ENCODE results near the gene TMEM117.
A peak's percentile ranks its signal among the peaks of the same experiment; 100 is the strongest.

The TMEM117 gene

DNA sequence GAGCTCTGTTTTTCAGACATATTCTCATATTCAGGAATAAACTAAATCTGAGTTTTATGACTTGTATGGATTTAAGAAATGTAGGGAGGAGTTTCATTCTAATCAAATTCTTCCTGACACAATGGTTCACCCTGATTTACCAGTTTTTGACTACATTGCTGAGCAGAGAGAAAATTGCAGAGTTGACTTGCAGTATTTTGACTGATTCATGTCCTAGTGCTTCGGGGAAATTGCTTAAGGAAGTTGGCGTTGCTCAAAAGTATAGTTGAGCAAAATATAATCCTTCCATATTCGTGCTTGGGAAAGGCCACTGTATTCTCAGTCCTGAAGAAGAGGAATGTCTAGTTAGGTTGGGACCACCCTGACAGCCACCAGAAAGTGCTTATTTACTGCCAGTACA, 28.5 kb upstream of the TMEM117 start:
- H4K20me1 ChIP-seq (ENCODE audit: insufficient read depth), result no peaks in the 10 kb centered on the region
- TF ChIP-seq CTCF (conservative IDR thresholded peaks at IDR 0.05; ENCODE audit: low read depth, low read length), result no peak
- H3K9ac ChIP-seq, result peak overlapping the region; percentile 96; the same call in 1 of the 2 replicates
- H3K4me2 ChIP-seq, result peak overlapping the region; percentile 92
- peak overlapping the region; percentile 91; the same call in 1 of the 2 replicates for H3K27ac ChIP-seq
- no peak overlapping the region for H3K4me3 ChIP-seq (IDR thresholded peaks at IDR 0.05; ENCODE audit: insufficient read depth, low read depth, low read length)
- peaks cover 36% of the 10 kb centered on the region for H3K4me1 ChIP-seq (ENCODE audit: low read depth, poor library complexity, severe bottlenecking)
- H3K79me2 ChIP-seq (ENCODE audit: insufficient read depth, low read depth), result peaks cover 31% of the 10 kb centered on the region
- no peaks in the 10 kb centered on the region for H3K27me3 ChIP-seq (ENCODE audit: insufficient read depth, low read depth)
- peak overlapping the region; percentile 72; the same call in 1 of the 2 replicates for H2AFZ ChIP-seq (ENCODE audit: low read depth)
- H3K36me3 ChIP-seq (ENCODE audit: insufficient read depth), result no peaks in the 10 kb centered on the region

GRCh38 chr12:43812057-43812456, 23.8 kb upstream of the TMEM117 start:
- Histone ChIP-seq H3K4me1 (ENCODE audit: low read depth, poor library complexity, severe bottlenecking) (peaks cover 4% of the 10 kb centered on the region), H3K27ac (no peak overlapping the region), H3K4me2 (no peak overlapping the region), H3K27me3 (ENCODE audit: insufficient read depth, low read depth) (no peaks in the 10 kb centered on the region), H3K4me3 (IDR thresholded peaks at IDR 0.05; ENCODE audit: insufficient read depth, low read depth, low read length) (no peak overlapping the region), H3K79me2 (ENCODE audit: insufficient read depth, low read depth) (no peaks in the 10 kb centered on the region), H3K36me3 (ENCODE audit: insufficient read depth) (no peaks in the 10 kb centered on the region), H2AFZ (ENCODE audit: low read depth) (no peak overlapping the region), H4K20me1 (ENCODE audit: insufficient read depth) (no peaks in the 10 kb centered on the region), H3K9ac (no peak overlapping the region)
- no peak for TF ChIP-seq CTCF (conservative IDR thresholded peaks at IDR 0.05; ENCODE audit: low read depth, low read length)

- TF ChIP-seq CTCF (conservative IDR thresholded peaks at IDR 0.05; ENCODE audit: low read depth, low read length), result no peak
- H3K79me2 ChIP-seq (ENCODE audit: insufficient read depth, low read depth), result no peaks in the 10 kb centered on the region
These were observed 23.0 kb upstream of the TMEM117 start for GRCh38 chr12:43812926-43813325.

GRCh38 chr12:43815416-43815815, 20.5 kb upstream of the TMEM117 start:
- Histone ChIP-seq H3K4me2 (no peak overlapping the region), H3K9ac (no peak overlapping the region), H3K4me1 (ENCODE audit: low read depth, poor library complexity, severe bottlenecking) (no peaks in the 10 kb centered on the region)

More at GRCh38 chr12:43812926-43813325, 23.0 kb upstream of the TMEM117 start:
- Histone ChIP-seq H2AFZ (ENCODE audit: low read depth) (no peak overlapping the region), H3K4me3 (IDR thresholded peaks at IDR 0.05; ENCODE audit: insufficient read depth, low read depth, low read length) (no peak overlapping the region), H3K4me2 (no peak overlapping the region), H3K27ac (no peak overlapping the region), H3K9ac (no peak overlapping the region), H3K27me3 (ENCODE audit: insufficient read depth, low read depth) (no peaks in the 10 kb centered on the region), H4K20me1 (ENCODE audit: insufficient read depth) (no peaks in the 10 kb centered on the region), H3K4me1 (ENCODE audit: low read depth, poor library complexity, severe bottlenecking) (no peaks in the 10 kb centered on the region), H3K36me3 (ENCODE audit: insufficient read depth) (no peaks in the 10 kb centered on the region)

More at GRCh38 chr12:43815416-43815815, 20.5 kb upstream of the TMEM117 start:
- H3K27ac ChIP-seq, result no peak overlapping the region
- no peak overlapping the region for H2AFZ ChIP-seq (ENCODE audit: low read depth)
- no peaks in the 10 kb centered on the region for H3K27me3 ChIP-seq (ENCODE audit: insufficient read depth, low read depth)
- TF ChIP-seq CTCF (conservative IDR thresholded peaks at IDR 0.05; ENCODE audit: low read depth, low read length), result no peak
- no peak overlapping the region for H3K4me3 ChIP-seq (IDR thresholded peaks at IDR 0.05; ENCODE audit: insufficient read depth, low read depth, low read length)
- H3K79me2 ChIP-seq (ENCODE audit: insufficient read depth, low read depth), result no peaks in the 10 kb centered on the region
- H3K36me3 ChIP-seq (ENCODE audit: insufficient read depth), result no peaks in the 10 kb centered on the region
- no peaks in the 10 kb centered on the region for H4K20me1 ChIP-seq (ENCODE audit: insufficient read depth)
